HAP-1 (cell line): ENCODE results near the gene TMPO.
"Not testable (repeated sequence)": the region's sequence is repeated elsewhere in the genome, so short reads cannot be mapped to it uniquely, and the experiment has no call there.

Source experiments
- DNase-seq, 2 experiments: peaks; one replicate each; pipeline ENCODE4 v3.0.0-alpha.2; 2016 to 2020; ENCODE audit warnings: low spot score in 2 of 2
- H3K27me3 ChIP-seq: fragments of 250-450 bp; sonication (Bioruptor Pico); 2 replicates; pipeline ENCODE4 v1.5.1; 2020; ENCODE audit warnings: low read depth, mild to moderate bottlenecking, moderate library complexity
- H3K36me3 ChIP-seq: fragments of 250-450 bp; sonication (Bioruptor Pico); replicated peaks from 2 replicates; pipeline ENCODE4 v1.5.1; 2020; ENCODE audit warnings: mild to moderate bottlenecking
- H3K4me1 ChIP-seq: fragments of 250-450 bp; sonication (Bioruptor Pico); 2 replicates; pipeline ENCODE4 v1.5.1; 2020; ENCODE audit warnings: mild to moderate bottlenecking
- H3K4me3 ChIP-seq: fragments of 250-450 bp; sonication (Bioruptor Pico); 2 replicates; pipeline ENCODE4 v1.5.1; 2020; ENCODE audit warnings: mild to moderate bottlenecking, moderate library complexity
- H3K9me3 ChIP-seq: fragments of 250-450 bp; sonication (Bioruptor Pico); 2 replicates; pipeline ENCODE4 v1.5.1; 2020; ENCODE audit warnings: mild to moderate bottlenecking, moderate library complexity
- in situ Hi-C: fragments of 300-500 bp; cut with MboI; formaldehyde crosslinking; loops from 3 replicates; pipeline ENCODE4 v1.14.3; 2020; ENCODE audit warnings: low sequenced_read_pairs, inconsistent platforms, mixed read lengths

TMPO gene

GRCh38 chr12:98515287-98516110 is at the start of gene TMPO:
TMPO (plus strand) TSS chr12:98515590; CDS start chr12:98515868, 278 bp downstream.
- no peaks in the 10 kb centered on the region for H3K27me3 ChIP-seq
- H3K4me3 ChIP-seq = peak within 1 kb of the TSS; percentile 89
- peaks cover 21% of the 10 kb centered on the region for H3K36me3 ChIP-seq
- peaks cover 25% of the 10 kb centered on the region for H3K4me1 ChIP-seq
- in situ Hi-C loops = no loop called here
- no peaks in the 10 kb centered on the region for H3K9me3 ChIP-seq
- peak; percentile 83 to 92 for DNase-seq

GRCh38 chr12:98465950-98466602 is 49.3 kb upstream of the TMPO start:
- Histone ChIP-seq H3K4me3 (no peak overlapping the region), H3K27me3 (0 out of 2 replicates have a peak, but pooled peaks cover 7% of the 10 kb centered on the region), H3K36me3 (no peaks in the 10 kb centered on the region), H3K9me3 (no peaks in the 10 kb centered on the region), H3K4me1 (no peaks in the 10 kb centered on the region)
- in situ Hi-C loops = no loop called here
- no peak for DNase-seq

DNA sequence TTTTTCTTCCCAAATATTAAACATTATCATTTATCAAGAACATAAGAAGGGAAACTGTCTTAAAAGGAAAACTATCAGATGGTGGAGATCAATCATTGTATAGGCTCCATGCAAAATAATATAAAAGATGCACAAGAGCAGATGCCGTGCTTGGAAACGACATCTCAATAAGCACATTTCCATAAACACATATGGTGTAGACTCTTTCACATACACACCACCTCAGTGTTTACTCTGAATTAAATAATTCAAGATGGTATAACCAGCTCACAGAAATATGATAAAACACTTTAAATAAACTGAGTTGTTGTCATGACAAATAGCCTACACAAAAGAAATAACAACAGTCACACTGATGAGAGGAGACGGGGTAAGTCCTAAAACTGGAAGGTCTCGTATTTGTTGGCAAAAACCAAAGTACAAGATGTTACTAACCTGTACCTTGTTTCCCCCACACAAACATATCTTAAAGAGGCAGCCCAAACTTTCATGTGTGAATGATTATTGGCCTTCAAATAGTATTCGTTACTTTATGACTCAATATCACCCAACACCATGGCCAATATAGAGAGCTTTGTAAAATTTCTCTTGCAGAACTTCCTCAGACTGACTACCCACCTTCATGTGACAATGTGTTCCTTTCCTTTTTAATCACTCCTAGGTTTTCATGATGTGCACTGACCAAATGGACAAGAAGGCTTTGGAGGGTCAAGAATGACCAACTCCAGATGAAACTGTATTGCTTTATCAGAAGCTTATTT is 48.6 kb upstream of the TMPO start:
- Histone ChIP-seq H3K27me3 (0 out of 2 replicates have a peak, but pooled peaks cover 7% of the 10 kb centered on the region), H3K4me1 (no peaks in the 10 kb centered on the region), H3K36me3 (no peaks in the 10 kb centered on the region), H3K9me3 (no peaks in the 10 kb centered on the region), H3K4me3 (no peak overlapping the region)
- DNase-seq = no peak
- in situ Hi-C loops = no loop called here

GRCh38 chr12:98469109-98469508 is 46.3 kb upstream of the TMPO start:
- Histone ChIP-seq H3K36me3 (no peaks in the 10 kb centered on the region), H3K27me3 (0 out of 2 replicates have a peak, but pooled peaks cover 3% of the 10 kb centered on the region), H3K9me3 (no peaks in the 10 kb centered on the region), H3K4me3 (no peak overlapping the region), H3K4me1 (no peaks in the 10 kb centered on the region)
- no peak for DNase-seq
- in situ Hi-C loops = no loop called here

DNA sequence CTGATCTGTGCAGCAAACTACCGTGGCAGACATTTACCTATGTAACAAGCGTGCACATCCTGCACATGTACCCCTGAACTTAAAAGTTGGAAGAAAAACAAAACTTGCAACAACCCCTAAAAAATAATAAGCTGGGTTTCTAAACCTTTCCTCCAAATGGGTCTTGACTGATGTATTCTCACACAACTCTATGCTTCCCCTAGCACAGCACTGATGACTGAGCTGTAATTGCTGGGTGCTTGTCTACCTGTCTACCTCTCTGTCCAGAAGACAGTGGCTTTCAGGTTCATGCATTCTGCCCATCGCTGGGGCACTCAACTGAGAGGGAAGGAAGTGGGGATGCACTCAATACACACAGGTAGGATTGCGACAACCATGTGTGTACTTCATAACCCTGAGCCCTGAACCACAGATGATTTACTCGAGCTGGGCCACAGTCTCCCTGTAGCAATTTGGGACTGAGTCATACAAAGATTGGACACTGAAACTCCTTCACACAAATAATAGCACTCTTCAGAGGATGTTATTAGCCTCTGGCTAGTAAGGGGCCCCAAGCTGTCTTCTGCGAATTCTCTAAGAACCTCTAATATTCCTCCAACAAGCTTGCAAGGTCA is 44.8 kb upstream of the TMPO start:
- Histone ChIP-seq H3K9me3 (no peaks in the 10 kb centered on the region), H3K4me1 (no peaks in the 10 kb centered on the region), H3K36me3 (no peaks in the 10 kb centered on the region), H3K4me3 (no peak overlapping the region), H3K27me3 (no peaks in the 10 kb centered on the region)
- in situ Hi-C loops = no loop called here
- DNase-seq = no peak

DNA sequence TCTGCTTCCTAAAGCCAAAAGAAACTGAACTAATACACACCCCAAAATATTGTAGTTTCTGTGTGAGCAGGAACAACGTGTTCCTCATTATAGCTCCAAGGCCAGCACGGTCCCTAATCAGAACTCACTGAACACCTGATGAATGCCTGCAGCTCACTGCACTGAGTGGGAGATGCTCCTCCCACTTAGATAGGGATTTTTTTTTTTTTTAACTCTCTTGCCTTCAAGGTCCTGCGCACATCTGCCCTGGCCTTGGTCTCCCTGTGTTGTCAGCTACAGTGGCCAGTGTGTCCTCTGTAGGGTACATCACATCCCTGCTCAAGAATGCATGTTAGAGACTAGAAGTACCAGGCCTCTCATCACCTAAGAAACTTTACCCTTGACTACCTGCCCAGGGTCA is 44.3 kb upstream of the TMPO start:
- no peaks in the 10 kb centered on the region for H3K4me1 ChIP-seq
- no peak overlapping the region for H3K4me3 ChIP-seq
- in situ Hi-C loops = no loop called here
- no peaks in the 10 kb centered on the region for H3K9me3 ChIP-seq
- DNase-seq = no peak
- no peaks in the 10 kb centered on the region for H3K27me3 ChIP-seq
- H3K36me3 ChIP-seq = no peaks in the 10 kb centered on the region

DNA sequence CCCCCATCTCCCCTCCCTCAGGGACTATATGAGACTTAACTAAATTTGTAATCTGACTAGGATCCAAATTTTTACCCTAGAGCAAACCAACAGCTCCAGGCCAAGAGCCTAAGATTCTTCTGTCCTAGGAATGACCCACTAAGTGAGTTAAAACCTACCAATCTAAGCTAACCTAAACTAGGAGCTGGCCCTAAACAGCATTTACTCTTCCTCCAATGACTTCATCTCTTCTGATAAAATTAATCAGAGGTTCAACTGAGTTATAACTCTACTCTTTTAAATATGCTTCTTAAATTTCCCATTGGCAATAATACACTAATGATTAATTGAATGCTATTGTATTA is 39.9 kb upstream of the TMPO start:
- Histone ChIP-seq H3K27me3 (no peaks in the 10 kb centered on the region), H3K36me3 (no peaks in the 10 kb centered on the region), H3K9me3 (no peaks in the 10 kb centered on the region), H3K4me3 (no peak overlapping the region), H3K4me1 (no peaks in the 10 kb centered on the region)
- DNase-seq = no peak
- in situ Hi-C loops = no loop called here

- in situ Hi-C loops = no loop called here
- no peaks in the 10 kb centered on the region for H3K36me3 ChIP-seq
- no peaks in the 10 kb centered on the region for H3K9me3 ChIP-seq
- H3K4me3 ChIP-seq = no peak overlapping the region
- H3K27me3 ChIP-seq = no peaks in the 10 kb centered on the region
- DNase-seq = no peak
- H3K4me1 ChIP-seq = no peaks in the 10 kb centered on the region
These were observed 36.8 kb upstream of the TMPO start for GRCh38 chr12:98478606-98479005.

- 0 out of 2 replicates have a peak, but pooled peaks cover 4% of the 10 kb centered on the region for H3K9me3 ChIP-seq
- H3K36me3 ChIP-seq = no peaks in the 10 kb centered on the region
- DNase-seq = no peak
- H3K27me3 ChIP-seq = no peaks in the 10 kb centered on the region
- H3K4me3 ChIP-seq = no peak overlapping the region
- no peaks in the 10 kb centered on the region for H3K4me1 ChIP-seq
- in situ Hi-C loops = no loop called here
These were observed 31.5 kb upstream of the TMPO start for GRCh38 chr12:98483621-98484503.

- peaks cover 6% of the 10 kb centered on the region for H3K4me1 ChIP-seq
- no peaks in the 10 kb centered on the region for H3K36me3 ChIP-seq
- DNase-seq = no peak
- no peak overlapping the region for H3K4me3 ChIP-seq
- H3K9me3 ChIP-seq = 0 out of 2 replicates have a peak, but pooled peaks cover 4% of the 10 kb centered on the region
- H3K27me3 ChIP-seq = no peaks in the 10 kb centered on the region
- in situ Hi-C loops = no loop called here
These were observed 29.5 kb upstream of the TMPO start for GRCh38 chr12:98485792-98486340.

DNA sequence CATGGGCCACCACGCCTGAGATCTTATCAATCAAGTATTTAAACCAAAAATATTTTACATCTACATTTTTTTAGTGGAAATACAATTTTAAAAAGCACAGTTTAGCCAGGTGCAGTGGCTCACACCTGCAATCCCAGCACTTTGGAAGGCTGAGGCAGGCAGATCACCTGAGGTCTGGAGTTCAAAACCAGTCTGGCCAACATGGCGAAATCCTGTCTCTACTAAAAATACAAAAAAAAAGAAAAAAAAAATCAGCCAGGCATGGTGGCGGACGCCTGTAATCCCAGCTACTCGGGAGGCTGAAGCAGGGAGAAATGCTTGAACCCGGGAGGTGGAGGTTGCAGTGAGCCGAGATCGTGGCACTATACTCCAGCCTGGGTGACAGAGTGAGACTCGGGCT is 27.0 kb upstream of the TMPO start:
- H3K9me3 ChIP-seq, H3K36me3 ChIP-seq, in situ Hi-C loops, DNase-seq, H3K4me3 ChIP-seq, H3K27me3 ChIP-seq: not testable (repeated sequence)
- H3K4me1 ChIP-seq = peaks cover 10% of the 10 kb centered on the region

- no peak for DNase-seq
- H3K27me3 ChIP-seq = no peaks in the 10 kb centered on the region
- H3K4me1 ChIP-seq = peaks cover 10% of the 10 kb centered on the region
- no peak overlapping the region for H3K4me3 ChIP-seq
- H3K36me3 ChIP-seq = no peaks in the 10 kb centered on the region
- in situ Hi-C loops = no loop called here
- 0 out of 2 replicates have a peak, but pooled peaks cover 4% of the 10 kb centered on the region for H3K9me3 ChIP-seq
These were observed 26.2 kb upstream of the TMPO start for GRCh38 chr12:98489176-98489575.
